ENCODE data around the gene RGS8. TPM values are rescaled to one million over a fixed set of nuclear protein-coding genes. Genes with fewer than 3 reads are reported as not detected.

Gene RGS8
- total and polyA plus RNA-seq, 10 of the 15 experiments (the other 5 are each of a cell fraction or from before 2014, with no cell fraction given): 0.03 to 0.62 (median 0.33) TPM

DNA sequence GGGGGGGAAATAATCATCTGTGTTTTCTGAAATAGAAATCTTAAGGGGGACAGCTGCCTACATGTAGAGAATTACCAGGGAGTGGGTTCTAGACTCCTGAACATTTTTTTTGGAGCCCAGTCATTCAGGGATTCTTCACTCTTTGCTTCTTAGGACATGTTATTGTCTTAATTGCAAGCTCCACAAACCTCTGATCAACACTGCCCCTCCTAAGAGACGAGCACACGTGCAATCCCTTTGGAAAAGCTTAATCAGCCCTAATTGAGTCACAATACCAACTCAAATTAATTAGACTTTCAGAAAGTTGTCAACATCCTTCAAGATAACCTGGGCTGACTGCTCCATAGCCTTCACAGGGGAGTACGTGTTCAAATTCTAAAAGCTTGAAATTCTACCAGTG lies 21.4 kb downstream of the RGS8 start:
- H3K4me3 ChIP-seq: no peak overlapping the region
- no peak overlapping the region for H3K9ac ChIP-seq (ENCODE audit: control insufficient read depth, insufficient read depth, low read length)
- no peaks in the 10 kb centered on the region for H3K27me3 ChIP-seq (replicated peaks in 1 of 2; ENCODE audit: control insufficient read depth in 2 of 2, insufficient read depth in 2 of 2, low read length in 1 of 2)
- no peaks in the 10 kb centered on the region for H4K20me1 ChIP-seq (ENCODE audit: control insufficient read depth, insufficient read depth)
- DNase-seq (ENCODE audit: low read depth, low spot score): no peak
- ChIA-PET POLR2A (interaction anchor here (0.6 to 2.0 kb wide), 7 partner anchors 8 to 57 kb away, joined by 3 to 6 read pairs (median 4); no protein-coding TSS in a partner anchor), RAD21 (ENCODE audit: unreplicated experiment) (interaction anchor here (0.8 to 1.6 kb wide), 6 partner anchors 14 to 119 kb away, joined by 3 to 4 read pairs (median 3); no protein-coding TSS in a partner anchor), SMC1A (ENCODE audit: uncharacterized antibody, unreplicated experiment) (interaction anchor here (0.6 to 11.1 kb wide), 9 partner anchors 10 to 119 kb away, joined by 3 to 106 read pairs (median 4); no protein-coding TSS in a partner anchor), CTCF (interaction anchor here (1.2 to 7.8 kb wide), 6 partner anchors 10 to 120 kb away, joined by 3 to 46 read pairs (median 4); no protein-coding TSS in a partner anchor)
- H3K36me3 ChIP-seq (ENCODE audit: control insufficient read depth in 2 of 2, insufficient read depth in 2 of 2, low read length in 1 of 2): no peaks in the 10 kb centered on the region
- no peak for ATAC-seq
- intact Hi-C loops (cut with micrococcal nuclease; ENCODE audit: unreplicated experiment) (no loop called here), in situ Hi-C loops (cut with MboI) (no loop called here)
- H3K4me1 ChIP-seq (ENCODE audit: control insufficient read depth, insufficient read depth, low read length): no peaks in the 10 kb centered on the region
- H3K79me2 ChIP-seq (ENCODE audit: control insufficient read depth, insufficient read depth, low read length): no peaks in the 10 kb centered on the region
- 57% methylated on average over 3 of the region's 3 CpGs for WGBS (ENCODE audit: insufficient coverage, insufficient replicate concordance, low lambda C conversion rate, missing lambda C conversion rate)
- no TSS peak for BruUV-seq (replicated peaks)
- no peaks in the 10 kb centered on the region for H3K9me3 ChIP-seq (replicated peaks; ENCODE audit: control insufficient read depth, insufficient read depth, low read length)
- H3K4me2 ChIP-seq (ENCODE audit: control insufficient read depth, insufficient read depth): no peak overlapping the region
- FAIRE-seq: no peak
- no peak overlapping the region for H3K27ac ChIP-seq (ENCODE audit: control insufficient read depth, insufficient read depth)
- H2AFZ ChIP-seq (ENCODE audit: control insufficient read depth, low read depth, low read length): no peak overlapping the region
- no peak for TF ChIP-seq PML (IDR thresholded peaks at IDR 0.05; ENCODE audit: low read length)
- no peak for TF ChIP-seq IKZF1 (conservative IDR thresholded peaks at IDR 0.05)
- TF ChIP-seq, protein P1, sequence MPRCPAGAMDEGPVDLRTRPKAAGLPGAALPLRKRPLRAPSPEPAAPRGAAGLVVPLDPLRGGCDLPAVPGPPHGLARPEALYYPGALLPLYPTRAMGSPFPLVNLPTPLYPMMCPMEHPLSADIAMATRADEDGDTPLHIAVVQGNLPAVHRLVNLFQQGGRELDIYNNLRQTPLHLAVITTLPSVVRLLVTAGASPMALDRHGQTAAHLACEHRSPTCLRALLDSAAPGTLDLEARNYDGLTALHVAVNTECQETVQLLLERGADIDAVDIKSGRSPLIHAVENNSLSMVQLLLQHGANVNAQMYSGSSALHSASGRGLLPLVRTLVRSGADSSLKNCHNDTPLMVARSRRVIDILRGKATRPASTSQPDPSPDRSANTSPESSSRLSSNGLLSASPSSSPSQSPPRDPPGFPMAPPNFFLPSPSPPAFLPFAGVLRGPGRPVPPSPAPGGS (IDR thresholded peaks at IDR 0.05; ENCODE audit: borderline replicate concordance, insufficient read depth, low read depth, low read length, poor library complexity, severe bottlenecking): no peak
- no peak for TF ChIP-seq TAF1 (IDR thresholded peaks at IDR 0.05; ENCODE audit: borderline replicate concordance, low read depth, low read length)
- no peak for TF ChIP-seq ESRRA (IDR thresholded peaks at IDR 0.05; ENCODE audit: low read length)
- TF ChIP-seq, protein P2, sequence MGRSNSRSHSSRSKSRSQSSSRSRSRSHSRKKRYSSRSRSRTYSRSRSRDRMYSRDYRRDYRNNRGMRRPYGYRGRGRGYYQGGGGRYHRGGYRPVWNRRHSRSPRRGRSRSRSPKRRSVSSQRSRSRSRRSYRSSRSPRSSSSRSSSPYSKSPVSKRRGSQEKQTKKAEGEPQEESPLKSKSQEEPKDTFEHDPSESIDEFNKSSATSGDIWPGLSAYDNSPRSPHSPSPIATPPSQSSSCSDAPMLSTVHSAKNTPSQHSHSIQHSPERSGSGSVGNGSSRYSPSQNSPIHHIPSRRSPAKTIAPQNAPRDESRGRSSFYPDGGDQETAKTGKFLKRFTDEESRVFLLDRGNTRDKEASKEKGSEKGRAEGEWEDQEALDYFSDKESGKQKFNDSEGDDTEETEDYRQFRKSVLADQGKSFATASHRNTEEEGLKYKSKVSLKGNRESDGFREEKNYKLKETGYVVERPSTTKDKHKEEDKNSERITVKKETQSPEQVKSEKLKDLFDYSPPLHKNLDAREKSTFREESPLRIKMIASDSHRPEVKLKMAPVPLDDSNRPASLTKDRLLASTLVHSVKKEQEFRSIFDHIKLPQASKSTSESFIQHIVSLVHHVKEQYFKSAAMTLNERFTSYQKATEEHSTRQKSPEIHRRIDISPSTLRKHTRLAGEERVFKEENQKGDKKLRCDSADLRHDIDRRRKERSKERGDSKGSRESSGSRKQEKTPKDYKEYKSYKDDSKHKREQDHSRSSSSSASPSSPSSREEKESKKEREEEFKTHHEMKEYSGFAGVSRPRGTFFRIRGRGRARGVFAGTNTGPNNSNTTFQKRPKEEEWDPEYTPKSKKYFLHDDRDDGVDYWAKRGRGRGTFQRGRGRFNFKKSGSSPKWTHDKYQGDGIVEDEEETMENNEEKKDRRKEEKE (IDR thresholded peaks at IDR 0.05): no peak
- TF ChIP-seq ZNF24 (IDR thresholded peaks at IDR 0.05): no peak
- TF ChIP-seq NFXL1 (IDR thresholded peaks at IDR 0.05; ENCODE audit: borderline replicate concordance): no peak
- no peak for TF ChIP-seq MXI1 (IDR thresholded peaks at IDR 0.05; ENCODE audit: low read depth, low read length)
- TF ChIP-seq, protein P3, sequence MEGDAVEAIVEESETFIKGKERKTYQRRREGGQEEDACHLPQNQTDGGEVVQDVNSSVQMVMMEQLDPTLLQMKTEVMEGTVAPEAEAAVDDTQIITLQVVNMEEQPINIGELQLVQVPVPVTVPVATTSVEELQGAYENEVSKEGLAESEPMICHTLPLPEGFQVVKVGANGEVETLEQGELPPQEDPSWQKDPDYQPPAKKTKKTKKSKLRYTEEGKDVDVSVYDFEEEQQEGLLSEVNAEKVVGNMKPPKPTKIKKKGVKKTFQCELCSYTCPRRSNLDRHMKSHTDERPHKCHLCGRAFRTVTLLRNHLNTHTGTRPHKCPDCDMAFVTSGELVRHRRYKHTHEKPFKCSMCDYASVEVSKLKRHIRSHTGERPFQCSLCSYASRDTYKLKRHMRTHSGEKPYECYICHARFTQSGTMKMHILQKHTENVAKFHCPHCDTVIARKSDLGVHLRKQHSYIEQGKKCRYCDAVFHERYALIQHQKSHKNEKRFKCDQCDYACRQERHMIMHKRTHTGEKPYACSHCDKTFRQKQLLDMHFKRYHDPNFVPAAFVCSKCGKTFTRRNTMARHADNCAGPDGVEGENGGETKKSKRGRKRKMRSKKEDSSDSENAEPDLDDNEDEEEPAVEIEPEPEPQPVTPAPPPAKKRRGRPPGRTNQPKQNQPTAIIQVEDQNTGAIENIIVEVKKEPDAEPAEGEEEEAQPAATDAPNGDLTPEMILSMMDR (IDR thresholded peaks at IDR 0.05 in 2 of 3, conservative IDR thresholded peaks at IDR 0.05 in 1 of 3; ENCODE audit: control insufficient read depth in 2 of 3, extremely low read depth in 1 of 3, insufficient read depth in 1 of 3, low read depth in 3 of 3, low read length in 3 of 3): no peak
- no peak for TF ChIP-seq ZNF207 (IDR thresholded peaks at IDR 0.05; ENCODE audit: borderline replicate concordance)
- TF ChIP-seq, protein P4, sequence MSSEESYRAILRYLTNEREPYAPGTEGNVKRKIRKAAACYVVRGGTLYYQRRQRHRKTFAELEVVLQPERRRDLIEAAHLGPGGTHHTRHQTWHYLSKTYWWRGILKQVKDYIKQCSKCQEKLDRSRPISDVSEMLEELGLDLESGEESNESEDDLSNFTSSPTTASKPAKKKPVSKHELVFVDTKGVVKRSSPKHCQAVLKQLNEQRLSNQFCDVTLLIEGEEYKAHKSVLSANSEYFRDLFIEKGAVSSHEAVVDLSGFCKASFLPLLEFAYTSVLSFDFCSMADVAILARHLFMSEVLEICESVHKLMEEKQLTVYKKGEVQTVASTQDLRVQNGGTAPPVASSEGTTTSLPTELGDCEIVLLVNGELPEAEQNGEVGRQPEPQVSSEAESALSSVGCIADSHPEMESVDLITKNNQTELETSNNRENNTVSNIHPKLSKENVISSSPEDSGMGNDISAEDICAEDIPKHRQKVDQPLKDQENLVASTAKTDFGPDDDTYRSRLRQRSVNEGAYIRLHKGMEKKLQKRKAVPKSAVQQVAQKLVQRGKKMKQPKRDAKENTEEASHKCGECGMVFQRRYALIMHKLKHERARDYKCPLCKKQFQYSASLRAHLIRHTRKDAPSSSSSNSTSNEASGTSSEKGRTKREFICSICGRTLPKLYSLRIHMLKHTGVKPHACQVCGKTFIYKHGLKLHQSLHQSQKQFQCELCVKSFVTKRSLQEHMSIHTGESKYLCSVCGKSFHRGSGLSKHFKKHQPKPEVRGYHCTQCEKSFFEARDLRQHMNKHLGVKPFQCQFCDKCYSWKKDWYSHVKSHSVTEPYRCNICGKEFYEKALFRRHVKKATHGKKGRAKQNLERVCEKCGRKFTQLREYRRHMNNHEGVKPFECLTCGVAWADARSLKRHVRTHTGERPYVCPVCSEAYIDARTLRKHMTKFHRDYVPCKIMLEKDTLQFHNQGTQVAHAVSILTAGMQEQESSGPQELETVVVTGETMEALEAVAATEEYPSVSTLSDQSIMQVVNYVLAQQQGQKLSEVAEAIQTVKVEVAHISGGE (CRISPR knock-in tag; IDR thresholded peaks at IDR 0.05): no peak
- TF ChIP-seq ASH2L (IDR thresholded peaks at IDR 0.05; ENCODE audit: borderline replicate concordance, low read depth): no peak

Data from GM12878 (cell line).